NCI-H69 (cell line): ENCODE measurements around the gene C7.

Experiments used
- DNase-seq: peaks from one replicate; lab custom pipeline; 2025; lab: John Stamatoyannopoulos, UW

C7 gene

DNA sequence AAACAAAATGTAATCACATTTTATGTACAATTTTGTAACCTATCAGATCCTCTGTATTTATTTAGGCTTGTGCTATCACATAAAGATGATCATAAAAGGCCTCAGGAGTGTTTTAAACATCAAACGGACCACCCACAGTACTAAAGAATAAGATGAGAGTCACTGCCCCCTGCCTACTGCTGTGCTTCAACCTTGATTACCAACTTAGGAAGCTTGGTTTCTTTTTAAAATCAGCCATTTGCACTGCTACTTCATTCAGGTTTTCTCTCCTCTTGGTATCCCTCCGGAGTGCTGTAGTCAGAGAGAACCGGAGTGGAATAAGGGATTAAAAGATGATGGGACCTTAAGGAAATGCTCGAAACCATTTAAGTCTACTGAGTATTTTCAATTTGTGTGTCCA is 6.9 kb downstream of the C7 start:
- DNase-seq, result peak; percentile 3

DNA sequence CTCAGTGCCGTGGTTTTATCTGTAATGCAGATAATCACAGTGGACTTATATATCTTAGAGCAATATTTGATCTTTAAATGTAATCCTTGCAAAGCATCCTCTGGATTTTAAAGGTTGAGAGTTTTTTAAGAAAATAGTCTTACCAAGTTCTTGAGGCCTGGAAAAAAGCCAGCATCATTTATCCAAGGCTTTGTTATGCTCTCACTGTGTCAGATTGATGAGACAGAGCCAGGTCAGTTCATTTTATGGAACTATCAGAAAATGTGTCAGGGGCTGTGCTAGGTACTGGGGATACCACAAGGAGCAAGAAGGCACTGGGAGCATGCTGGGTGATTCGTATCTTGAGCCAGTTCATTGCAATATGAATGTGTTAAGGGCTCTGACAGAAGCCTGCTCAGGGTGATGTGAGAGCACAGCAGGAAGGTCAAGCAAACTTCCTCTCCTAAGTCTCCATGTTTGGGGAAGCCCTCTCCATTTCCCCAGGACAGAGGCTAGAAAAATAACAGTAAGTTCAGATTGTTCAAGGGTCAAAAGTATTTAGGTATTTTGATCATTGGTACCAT is 19.7 kb downstream of the C7 start:
- DNase-seq, result peak; percentile 6

DNA sequence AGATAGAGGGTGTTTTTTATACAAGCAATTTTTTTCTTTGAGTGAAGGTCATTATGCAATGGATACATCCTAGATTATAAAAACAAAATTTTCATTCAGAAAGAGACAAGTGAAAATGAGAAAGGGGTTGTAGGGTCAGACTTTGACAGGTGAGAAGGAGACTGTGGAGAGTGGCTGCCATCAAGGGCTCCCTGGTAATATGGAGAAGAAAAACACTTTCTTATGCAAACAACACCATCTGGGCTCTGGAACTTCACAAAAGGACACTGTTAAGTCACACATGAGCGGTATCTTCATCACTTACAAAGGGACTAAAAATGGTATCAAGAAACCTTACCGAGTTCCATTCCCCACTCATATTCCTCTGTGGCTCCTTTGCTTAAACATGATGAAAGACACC is 23.5 kb downstream of the C7 start:
- peak; percentile 80 for DNase-seq

DNA sequence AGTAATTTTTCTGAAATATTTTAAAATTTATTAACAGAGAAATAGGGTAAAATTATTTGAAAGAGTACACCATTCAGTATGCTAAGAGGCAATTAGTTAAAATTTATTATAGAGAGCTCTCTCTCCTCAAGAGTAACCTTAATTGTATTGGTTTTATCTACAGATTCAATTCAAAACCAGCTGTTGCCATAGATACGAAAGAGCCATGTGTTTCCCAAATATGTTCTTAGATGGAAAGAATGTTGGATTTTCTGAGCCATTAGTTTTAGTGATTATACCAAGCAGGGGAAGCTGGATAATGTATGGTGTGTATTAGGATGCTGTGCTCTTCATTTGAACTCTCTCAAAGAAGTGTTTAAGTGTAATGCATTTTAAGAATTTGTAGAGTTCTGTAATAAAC is 27.8 kb downstream of the C7 start:
- no peak for DNase-seq

DNA sequence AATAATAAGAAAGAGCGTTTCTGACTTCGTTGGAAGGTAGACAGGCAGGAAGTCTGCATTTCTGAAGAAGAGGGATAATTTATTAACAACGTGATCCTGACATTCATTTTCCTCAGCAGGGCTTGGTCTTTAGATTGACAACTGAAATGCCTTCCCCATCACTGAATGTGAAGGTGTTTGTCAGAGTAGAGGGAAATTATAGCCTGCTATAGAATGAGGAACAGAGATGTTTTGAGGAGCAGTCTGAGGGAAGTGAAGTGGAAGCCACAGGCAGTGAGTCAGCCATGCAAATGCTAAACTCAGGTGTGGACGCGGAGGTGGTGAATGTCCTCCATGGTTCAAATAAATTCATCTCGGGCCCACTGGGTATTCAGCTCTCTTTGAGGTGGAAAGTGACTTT is 30.5 kb downstream of the C7 start:
- DNase-seq, result no peak

DNA sequence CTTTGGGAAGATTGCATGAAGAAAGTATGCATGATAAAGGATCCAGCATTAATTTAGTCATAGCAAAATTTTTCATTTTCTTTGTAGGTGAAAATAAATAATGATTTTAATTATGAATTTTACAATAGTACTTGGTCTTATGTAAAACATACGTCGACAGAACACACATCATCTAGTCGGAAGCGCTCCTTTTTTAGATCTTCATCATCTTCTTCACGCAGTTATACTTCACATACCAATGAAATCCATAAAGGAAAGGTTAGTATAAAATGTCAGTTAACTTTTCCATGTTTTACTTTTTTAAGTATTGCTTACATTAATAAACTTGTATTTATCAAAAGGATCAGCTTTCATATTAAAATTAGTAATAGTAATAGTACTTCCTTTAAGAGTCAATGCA is 35.8 kb downstream of the C7 start:
- no peak for DNase-seq

DNA sequence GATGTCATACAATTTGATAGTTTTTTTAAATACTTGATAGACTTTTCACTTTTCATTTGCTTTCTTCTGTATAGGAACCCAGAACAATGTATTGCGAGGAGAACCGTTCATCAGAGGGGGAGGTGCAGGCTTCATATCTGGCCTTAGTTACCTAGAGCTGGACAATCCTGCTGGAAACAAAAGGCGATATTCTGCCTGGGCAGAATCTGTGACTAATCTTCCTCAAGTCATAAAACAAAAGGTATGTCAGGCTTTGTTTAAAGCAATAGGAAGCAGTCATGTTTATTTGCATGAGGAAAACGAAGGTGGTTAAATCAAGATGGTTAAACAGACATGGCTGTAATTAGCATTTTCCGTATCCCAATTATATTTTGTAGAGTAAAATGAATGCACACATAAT is 46.0 kb downstream of the C7 start:
- DNase-seq, result peak; percentile 74

DNA sequence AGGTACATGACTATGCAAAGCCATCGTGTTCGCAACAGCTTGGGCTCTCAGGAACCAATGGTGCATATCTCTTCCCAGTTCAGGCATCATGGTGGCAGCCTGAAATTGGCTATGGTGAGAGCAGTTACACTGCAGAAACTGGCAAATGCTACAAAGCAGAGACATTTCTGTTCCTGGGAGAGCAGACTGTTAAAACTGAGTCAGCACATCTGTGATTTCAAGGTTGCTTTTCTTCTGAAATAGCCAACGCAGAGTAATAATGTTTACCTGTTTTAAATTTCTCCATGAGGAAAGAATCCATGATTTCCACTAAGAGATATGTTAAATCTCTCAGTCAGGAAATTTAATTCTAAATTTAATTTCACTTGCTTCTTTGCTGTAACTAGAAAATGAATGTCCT is 47.8 kb downstream of the C7 start:
- DNase-seq, result no peak

DNA sequence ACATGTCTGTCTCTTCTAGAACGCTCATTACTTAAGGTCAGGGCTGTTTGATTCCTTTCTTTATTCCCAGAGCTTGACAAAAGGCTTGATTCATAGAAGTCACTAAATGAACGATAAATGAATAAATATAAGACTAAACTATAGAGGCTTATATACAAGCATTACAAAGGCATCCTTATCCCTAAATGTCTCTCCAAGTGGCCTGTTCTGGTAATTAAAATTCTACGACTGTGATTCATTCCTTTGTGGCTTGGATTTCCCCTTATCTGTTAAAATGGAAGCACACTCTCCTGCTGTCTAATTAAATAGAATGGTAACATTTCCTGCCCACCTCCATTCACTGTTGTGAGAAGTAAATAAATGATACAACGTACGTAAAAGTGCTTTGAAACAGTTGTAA is 49.5 kb downstream of the C7 start:
- DNase-seq, result no peak

DNA sequence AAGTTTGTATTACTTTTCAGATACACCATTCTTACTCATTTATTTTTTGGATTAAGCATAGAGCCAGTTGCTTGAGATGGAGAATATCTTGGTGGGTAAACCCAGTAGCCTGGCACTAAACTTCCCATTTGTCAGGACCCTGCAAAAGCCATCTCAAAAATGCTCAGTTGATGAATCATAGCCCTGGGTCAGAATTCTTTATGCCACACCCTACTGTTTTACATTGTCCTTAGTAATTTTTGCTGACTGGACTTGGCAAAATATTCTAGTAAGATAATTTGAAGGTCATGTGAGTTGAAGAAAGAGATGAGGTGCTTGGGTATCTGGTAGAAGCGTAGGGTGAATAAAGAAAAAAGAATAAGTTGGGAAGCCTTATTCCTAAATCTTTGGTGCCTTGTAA is 50.7 kb downstream of the C7 start:
- no peak for DNase-seq

DNA sequence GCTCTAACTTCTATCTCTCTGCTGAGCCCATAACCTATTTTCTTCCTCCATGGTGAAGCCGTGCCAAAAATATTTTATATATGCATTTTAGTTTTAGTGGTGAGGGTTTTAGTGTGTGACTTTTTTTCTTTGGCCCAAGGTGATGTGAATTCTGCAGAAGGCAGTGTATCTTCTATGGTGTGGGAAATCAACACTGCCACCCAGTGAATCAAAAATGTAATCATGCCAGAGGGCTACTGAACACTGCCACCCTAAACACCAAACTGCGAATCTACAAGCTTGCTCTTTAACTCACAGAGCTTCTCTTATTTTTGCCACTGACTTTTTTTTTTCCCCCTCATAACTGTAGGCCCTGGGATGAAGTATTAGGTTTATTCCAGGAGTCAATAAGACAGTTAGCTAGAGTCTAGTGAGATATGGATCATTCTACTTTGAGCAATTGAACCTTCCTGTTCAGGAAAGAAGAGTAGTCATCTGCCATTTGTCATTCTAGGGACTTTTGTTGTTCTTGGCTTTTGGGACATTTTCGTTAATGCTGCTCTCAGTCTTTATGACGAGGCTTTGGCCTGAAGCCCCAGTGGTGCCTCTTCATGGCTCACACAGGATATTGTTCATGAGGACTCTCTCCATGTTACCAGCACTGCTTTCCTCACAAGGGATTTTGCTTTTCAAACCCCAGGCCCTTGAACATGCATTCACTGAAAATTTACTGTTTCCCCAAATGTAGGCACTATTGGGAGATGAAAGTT is 53.1 kb downstream of the C7 start:
- peak; percentile 9 for DNase-seq

DNA sequence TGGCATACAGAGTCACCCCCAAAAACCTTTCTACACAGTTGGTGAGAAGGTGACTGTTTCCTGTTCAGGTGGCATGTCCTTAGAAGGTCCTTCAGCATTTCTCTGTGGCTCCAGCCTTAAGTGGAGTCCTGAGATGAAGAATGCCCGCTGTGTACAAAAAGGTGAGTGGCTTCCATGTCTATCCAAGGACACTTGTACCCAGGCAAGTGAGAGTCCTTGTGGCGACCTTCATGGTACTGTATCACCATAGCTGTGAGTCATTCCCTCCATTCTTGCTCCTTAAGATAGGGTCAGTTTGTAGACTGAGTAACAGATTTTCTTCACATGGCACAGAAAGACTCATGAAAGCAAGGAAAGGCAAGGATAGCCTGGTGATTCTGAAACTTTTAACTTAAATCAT is 63.1 kb downstream of the C7 start:
- no peak for DNase-seq

DNA sequence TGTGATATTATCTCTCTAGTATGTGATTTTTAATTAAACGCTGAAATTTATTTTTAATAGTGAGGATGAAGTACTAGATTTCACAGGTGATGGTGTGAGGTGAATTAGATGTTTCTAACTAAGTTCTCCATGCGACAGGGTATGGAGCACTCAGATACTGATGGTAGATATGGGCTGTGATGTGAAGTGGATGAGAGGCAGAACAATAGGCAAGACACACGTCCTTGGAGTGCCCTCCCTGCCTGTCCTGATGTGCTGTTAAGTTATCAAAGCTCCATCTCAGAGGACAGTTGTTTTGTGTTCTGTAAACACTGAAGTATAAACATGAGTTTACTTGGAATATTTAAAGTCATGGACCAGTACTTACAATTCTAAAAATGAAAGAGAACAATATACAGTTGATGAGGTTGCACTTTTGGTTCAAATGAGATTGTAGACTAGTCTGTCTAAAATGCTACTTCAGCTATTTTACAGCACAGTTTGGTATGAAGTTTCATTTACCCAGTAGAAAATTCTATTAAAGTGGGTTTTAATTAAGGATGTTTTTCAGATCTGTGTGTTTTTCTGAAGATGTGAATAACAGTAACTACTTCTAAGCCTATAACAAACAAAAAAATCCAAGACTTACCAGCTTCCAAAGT is 64.2 kb downstream of the C7 start:
- no peak for DNase-seq

DNA sequence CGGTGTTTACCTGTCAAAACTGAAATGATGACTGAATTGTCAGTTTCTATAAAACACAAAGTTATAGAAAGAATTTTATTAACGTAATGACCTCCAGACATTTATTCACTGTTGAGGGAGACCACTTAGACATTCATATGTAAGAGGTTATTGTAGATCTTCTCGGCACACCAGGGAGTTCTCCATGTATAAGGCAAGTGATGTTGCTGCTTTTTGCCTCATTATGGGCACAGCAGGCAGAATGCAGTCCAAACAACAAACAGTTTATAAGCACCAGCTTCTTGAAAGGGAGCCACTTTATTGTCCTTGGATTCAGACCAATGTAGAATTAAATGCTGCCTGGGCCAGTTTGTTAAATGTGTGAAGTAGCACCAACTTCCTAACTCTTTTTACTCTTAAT is 66.7 kb downstream of the C7 start:
- peak; percentile 45 for DNase-seq

DNA sequence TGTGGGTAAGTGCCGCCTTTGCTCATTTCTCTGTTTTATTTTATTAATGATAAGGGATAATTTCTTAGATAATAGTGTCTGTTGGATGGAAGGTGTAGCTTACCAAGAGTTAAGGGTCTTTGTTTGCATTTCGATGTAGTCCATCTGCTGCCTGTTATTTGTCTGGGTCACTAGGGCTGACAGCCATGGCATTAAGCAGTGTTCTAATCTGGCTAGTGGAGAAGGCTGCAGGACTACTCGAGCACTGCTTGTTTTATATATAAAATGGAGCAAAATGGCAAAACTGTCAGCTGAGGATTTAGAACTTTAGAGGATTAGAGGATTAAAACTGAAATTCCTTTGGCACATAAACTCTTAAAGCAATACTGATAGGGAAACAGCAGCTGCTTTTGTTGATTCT is 67.5 kb downstream of the C7 start:
- peak; percentile 71 for DNase-seq

DNA sequence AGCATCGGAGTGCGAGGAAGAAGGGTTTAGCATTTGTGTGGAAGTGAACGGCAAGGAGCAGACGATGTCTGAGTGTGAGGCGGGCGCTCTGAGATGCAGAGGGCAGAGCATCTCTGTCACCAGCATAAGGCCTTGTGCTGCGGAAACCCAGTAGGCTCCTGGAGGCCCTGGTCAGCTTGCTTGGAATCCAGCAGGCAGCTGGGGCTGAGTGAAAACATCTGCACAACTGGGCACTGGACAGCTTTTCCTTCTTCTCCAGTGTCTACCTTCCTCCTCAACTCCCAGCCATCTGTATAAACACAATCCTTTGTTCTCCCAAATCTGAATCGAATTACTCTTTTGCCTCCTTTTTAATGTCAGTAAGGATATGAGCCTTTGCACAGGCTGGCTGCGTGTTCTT is 72.1 kb downstream of the C7 start:
- peak; percentile 21 for DNase-seq

DNA sequence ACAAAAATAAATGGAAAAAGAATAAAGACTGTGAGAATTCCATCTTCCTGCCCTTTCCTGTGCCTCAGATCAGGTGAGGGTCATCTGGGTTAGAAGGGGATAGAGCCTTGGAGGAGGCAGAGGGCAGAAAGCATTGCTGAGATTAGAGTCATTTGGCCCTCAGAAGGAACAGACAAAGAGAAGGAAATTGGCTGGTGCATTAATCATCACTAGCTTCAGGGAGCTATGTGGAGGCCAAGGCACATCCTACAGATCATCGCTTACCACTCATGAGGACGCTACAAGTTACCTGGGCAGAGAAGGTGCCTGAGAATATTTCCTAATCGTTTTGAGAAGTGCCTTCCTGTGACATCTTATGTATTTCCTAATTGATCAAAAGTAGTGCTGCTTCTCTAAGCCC is 74.5 kb downstream of the C7 start:
- DNase-seq, result no peak

DNA sequence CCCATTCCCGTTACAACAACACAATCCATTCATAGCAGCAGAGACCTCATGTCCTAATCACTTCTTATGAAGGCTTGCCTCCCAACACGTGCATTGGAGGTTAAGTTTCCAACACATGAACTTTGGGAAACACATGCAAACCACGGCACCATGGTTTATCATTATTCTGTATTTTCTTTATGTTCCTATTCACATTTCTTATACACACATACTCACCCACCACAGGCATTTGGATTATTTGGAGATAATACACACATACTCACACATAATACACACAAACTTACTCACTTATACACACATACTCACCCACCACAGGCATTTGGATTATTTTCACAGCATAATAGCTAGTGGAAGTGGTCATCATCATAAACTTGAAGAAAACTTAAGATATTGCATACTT is 75.6 kb downstream of the C7 start:
- DNase-seq, result no peak

DNA sequence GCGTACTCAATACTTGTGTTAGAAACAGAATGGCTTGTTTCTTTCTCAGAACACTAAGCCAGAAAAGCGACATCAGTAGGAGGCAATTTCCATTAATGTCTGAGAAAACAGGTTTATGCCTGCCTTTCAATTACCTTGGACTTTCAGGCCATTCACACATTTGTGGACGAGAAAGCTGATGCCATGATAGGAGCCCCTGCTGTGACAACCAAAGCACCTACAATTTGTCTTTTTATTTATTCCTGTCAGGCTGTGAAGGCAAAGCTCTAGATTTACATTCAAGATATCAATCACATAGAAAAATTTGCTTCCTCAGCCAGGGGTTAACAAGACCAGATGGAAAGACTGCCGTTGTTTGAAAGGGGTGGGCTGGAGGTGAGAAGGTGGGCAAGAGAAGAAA is 76.2 kb downstream of the C7 start:
- peak; percentile 91 for DNase-seq

DNA sequence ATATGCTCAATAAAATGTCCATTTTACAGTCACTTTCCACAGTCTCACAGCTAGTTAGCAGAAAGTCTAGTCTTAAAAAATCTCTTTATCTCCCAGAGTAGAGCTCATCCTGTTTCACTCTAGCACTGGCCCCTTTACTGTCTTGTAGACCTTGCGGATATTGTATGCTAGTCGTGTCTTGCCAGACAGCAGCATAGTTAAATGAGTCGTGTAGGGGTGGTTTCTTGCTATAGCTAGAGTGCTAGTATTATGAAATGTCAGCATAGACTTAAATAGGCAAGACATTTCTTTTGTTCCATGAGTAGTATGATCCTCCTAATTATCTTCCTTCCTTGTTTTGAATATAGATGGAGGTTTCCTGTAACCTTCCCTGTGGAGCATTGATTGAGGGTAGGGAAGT is 77.4 kb downstream of the C7 start:
- DNase-seq, result peak; percentile 35

DNA sequence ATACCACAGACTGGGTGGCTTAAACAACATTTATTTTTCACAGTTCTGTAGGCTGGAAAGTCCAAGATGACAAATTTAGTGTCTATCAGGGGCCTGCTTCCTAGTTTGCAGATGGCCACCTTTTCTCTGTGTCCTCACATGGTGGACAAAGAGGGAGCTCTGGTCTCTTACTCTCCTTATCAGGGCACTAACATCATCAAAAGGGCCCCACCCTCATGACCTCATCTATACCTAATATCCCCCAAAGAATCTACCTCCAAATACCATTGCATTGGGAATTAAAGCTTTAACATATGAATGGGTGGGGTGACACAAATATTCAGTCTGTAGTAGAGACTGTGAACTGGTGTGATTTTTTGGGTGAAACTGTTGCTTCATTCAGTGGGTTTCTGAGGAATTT is 78.1 kb downstream of the C7 start:
- no peak for DNase-seq

DNA sequence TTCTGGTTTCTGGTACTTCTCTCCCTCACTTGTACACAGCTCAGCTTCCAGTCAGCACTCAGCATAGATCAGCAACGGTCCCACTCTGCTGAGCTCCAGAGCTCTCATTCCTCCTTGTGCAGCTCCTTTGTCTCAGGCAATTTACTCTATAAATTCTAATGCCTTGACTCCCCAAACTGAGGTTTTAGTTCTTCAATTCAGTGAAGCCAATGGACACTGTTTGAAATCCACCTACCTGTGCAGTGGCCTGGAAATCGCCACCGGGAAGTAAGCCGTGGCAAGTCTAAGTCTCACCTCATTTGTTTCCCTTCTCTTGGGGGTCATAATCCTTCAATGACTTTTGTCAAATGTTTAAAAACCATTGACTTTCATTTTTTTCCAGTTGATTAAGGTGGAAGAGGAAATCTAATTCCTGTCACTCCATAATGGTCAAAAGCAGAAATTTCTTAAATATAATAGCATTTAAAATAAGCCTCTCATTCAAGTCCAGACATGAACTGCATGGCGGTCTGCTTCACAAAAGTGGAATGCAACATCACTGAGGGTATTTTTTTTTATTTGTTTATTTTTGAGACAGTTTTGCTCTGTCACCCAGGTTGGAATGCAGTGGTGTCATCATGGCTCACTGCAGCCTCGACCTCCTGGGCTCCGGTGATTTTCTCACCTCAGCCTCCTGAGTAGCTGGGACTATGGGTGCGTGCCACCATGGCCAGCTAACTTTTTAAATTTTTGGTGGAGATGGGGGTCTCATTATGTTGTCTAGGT is 79.6 kb downstream of the C7 start:
- no peak for DNase-seq
